ENCODE data around the gene SLAMF6. TPM values are rescaled to one million over a fixed set of nuclear protein-coding genes. Genes with fewer than 3 reads are reported as not detected.

SLAMF6 gene
- total RNA-seq, 4 donors from 2014 or later, result 0.19 to 2.3 TPM; not detected in 2

GRCh38 chr1:160474392-160475242 is 48.4 kb downstream of the SLAMF6 start:
- no peak for TF ChIP-seq CTCF (IDR thresholded peaks at IDR 0.05 in 4 of 5, conservative IDR thresholded peaks at IDR 0.05 in 1 of 5)
- no peak for TF ChIP-seq POLR2A (IDR thresholded peaks at IDR 0.05)
- DNase-seq, result no peak
- Histone ChIP-seq H3K27me3 (peaks cover 0 to 2% (median 0%) of the 10 kb centered on the region in 3 donors), H3K4me1 (no peaks in the 10 kb centered on the region), H3K9me3 (no peaks in the 10 kb centered on the region), H3K4me3 (no peak overlapping the region), H3K27ac (no peak overlapping the region), H3K36me3 (no peaks in the 10 kb centered on the region)
- ATAC-seq, result no peak
- in situ Hi-C loops (cut with MboI; ENCODE audit: low sequenced_read_pairs in 4 of 4), result no loop called here
- intact Hi-C loops (cut with DNase I; ENCODE audit: low total_unique reads), result no loop called here

DNA sequence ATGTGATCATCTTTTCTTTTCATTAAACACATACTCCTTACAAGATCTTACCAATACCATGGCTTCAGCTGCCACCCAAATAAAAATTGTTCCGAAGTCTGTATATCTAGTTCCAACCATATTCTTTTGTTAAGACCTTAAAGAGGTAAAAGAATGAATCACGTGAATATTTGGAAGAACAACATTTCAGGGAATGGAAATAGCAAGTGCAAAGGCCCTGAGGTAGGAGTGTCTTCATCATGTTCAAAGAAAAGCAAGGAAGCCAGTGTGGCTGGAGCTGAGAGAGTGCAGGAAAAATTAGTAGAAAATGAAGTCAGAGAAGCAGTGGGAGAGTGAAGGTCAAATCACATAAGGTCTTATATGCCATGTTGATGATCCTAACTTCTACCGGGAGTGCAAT is 50.9 kb downstream of the SLAMF6 start:
- no peak for DNase-seq
- in situ Hi-C loops (cut with MboI; ENCODE audit: low sequenced_read_pairs in 4 of 4) (no loop called here), intact Hi-C loops (cut with DNase I; ENCODE audit: low total_unique reads) (no loop called here)
- H3K4me1 ChIP-seq, result no peaks in the 10 kb centered on the region
- TF ChIP-seq POLR2A (IDR thresholded peaks at IDR 0.05), result no peak
- TF ChIP-seq CTCF (IDR thresholded peaks at IDR 0.05 in 4 of 5, conservative IDR thresholded peaks at IDR 0.05 in 1 of 5), result no peak
- H3K4me3 ChIP-seq, result no peak overlapping the region
- H3K27me3 ChIP-seq, result peaks cover 0 to 2% (median 0%) of the 10 kb centered on the region in 3 donors
- H3K27ac ChIP-seq, result no peak overlapping the region
- no peak for ATAC-seq
- H3K36me3 ChIP-seq, result no peaks in the 10 kb centered on the region
- H3K9me3 ChIP-seq, result no peaks in the 10 kb centered on the region

DNA sequence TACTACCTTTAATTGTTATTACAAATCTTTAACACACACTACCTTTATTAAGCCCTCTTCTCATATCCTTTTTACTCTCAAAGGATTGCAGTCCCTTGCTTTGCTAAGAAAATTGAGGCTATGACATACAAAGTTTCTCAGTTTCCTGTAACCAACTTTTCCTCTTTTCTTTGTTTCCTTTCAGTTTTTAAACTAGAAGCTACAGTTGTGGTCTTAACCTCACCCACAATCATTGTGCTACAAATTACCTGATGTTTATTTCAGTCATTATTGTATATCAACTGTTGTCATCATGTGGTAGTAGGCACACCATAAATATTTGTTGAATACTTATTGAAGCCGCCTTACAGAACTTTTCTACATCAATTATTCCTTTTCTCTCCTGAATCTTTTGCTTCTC is 51.8 kb downstream of the SLAMF6 start:
- no peak for ATAC-seq
- no peak overlapping the region for H3K27ac ChIP-seq
- intact Hi-C loops (cut with DNase I; ENCODE audit: low total_unique reads), result no loop called here
- H3K4me1 ChIP-seq, result no peaks in the 10 kb centered on the region
- in situ Hi-C loops (cut with MboI; ENCODE audit: low sequenced_read_pairs in 4 of 4), result no loop called here
- H3K27me3 ChIP-seq, result peaks cover 0 to 2% (median 0%) of the 10 kb centered on the region in 3 donors
- TF ChIP-seq CTCF (IDR thresholded peaks at IDR 0.05 in 4 of 5, conservative IDR thresholded peaks at IDR 0.05 in 1 of 5), result no peak
- TF ChIP-seq POLR2A (IDR thresholded peaks at IDR 0.05), result no peak
- no peak for DNase-seq
- no peak overlapping the region for H3K4me3 ChIP-seq
- no peaks in the 10 kb centered on the region for H3K36me3 ChIP-seq
- no peaks in the 10 kb centered on the region for H3K9me3 ChIP-seq

GRCh38 chr1:160467576-160467975 is 55.5 kb downstream of the SLAMF6 start:
- Histone ChIP-seq H3K27me3 (peaks cover 0 to 2% (median 0%) of the 10 kb centered on the region in 3 donors), H3K9me3 (no peaks in the 10 kb centered on the region), H3K4me3 (no peak overlapping the region), H3K27ac (no peak overlapping the region), H3K4me1 (no peaks in the 10 kb centered on the region), H3K36me3 (no peaks in the 10 kb centered on the region)
- TF ChIP-seq CTCF (IDR thresholded peaks at IDR 0.05 in 4 of 5, conservative IDR thresholded peaks at IDR 0.05 in 1 of 5) (no peak), POLR2A (IDR thresholded peaks at IDR 0.05) (no peak)
- intact Hi-C loops (cut with DNase I; ENCODE audit: low total_unique reads), result no loop called here
- no peak for ATAC-seq
- in situ Hi-C loops (cut with MboI; ENCODE audit: low sequenced_read_pairs in 4 of 4), result no loop called here
- DNase-seq, result no peak

Data from gastrocnemius medialis (tissue), 4 donors.